Measurements from ENCODE around the gene LAMA5. TPM values are rescaled to one million over a fixed set of nuclear protein-coding genes. Genes with fewer than 3 reads are reported as not detected.

Gene LAMA5
- total and polyA plus RNA-seq, 5 donors from 2014 or later: 0.30 to 0.91 TPM; not detected in 3

DNA sequence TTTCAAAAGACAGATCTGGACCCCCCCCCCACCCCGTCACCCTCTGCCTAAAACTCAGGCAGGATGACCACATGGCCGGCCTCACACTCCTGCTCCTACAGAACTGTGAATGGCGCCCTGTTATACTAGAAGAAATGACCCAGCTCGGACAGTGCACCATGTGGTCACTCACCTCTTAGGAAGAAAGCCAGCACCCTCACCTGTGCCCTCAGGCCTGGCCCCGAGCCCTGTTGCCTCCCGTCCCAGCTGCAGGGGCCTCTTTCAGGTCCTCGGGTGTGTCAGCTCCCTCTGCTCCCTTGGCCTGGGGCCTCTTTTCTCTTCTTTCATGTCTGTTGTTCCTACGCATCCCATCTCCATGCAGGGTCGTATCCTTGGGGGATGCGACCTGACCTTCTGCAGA lies 105.0 kb downstream of the LAMA5 start:
- H3K4me1 Mint-ChIP-seq: peaks cover 0 to 5% (median under 1%) of the 10 kb centered on the region in 4 donors
- peaks cover 28% of the 10 kb centered on the region for H3K36me3 Mint-ChIP-seq
- ATAC-seq (ENCODE audit: low read depth in 2 of 2) (no peak), DNase-seq (no peak)
- no peaks in the 10 kb centered on the region for H3K27me3 Mint-ChIP-seq
- no peaks in the 10 kb centered on the region for H3K9me3 Mint-ChIP-seq
- H3K4me3 Mint-ChIP-seq: no peak overlapping the region
- no peaks in the 10 kb centered on the region for H3K9me3 ChIP-seq (ENCODE audit: control insufficient read depth in 2 of 2, low read length in 2 of 2)
- H3K36me3 ChIP-seq (ENCODE audit: control insufficient read depth, insufficient read depth, low read length): peaks cover 90% of the 10 kb centered on the region
- H3K27me3 ChIP-seq (ENCODE audit: control insufficient read depth, insufficient read depth, low read length): no peaks in the 10 kb centered on the region
- no peaks in the 10 kb centered on the region for H3K4me1 ChIP-seq (ENCODE audit: control insufficient read depth, insufficient read depth, low read length, poor library complexity, severe bottlenecking)
- H3K4me3 ChIP-seq (ENCODE audit: low read depth, low read length): no peak overlapping the region
- no peak overlapping the region for H3K27ac ChIP-seq (ENCODE audit: insufficient read depth, low read length, poor library complexity, severe bottlenecking)
- no peak overlapping the region for H3K27ac Mint-ChIP-seq

GRCh38 chr20:62259294-62259565 lies 107.9 kb downstream of the LAMA5 start:
- H3K27ac Mint-ChIP-seq: no peak overlapping the region
- peaks cover 73% of the 10 kb centered on the region for H3K36me3 ChIP-seq (ENCODE audit: control insufficient read depth, insufficient read depth, low read length)
- peaks cover 21% of the 10 kb centered on the region for H3K36me3 Mint-ChIP-seq
- ATAC-seq (ENCODE audit: low read depth in 2 of 2): no peak
- H3K9me3 Mint-ChIP-seq: no peaks in the 10 kb centered on the region
- no peak overlapping the region for H3K4me3 ChIP-seq (ENCODE audit: low read depth, low read length)
- H3K27me3 Mint-ChIP-seq: no peaks in the 10 kb centered on the region
- no peaks in the 10 kb centered on the region for H3K4me1 ChIP-seq (ENCODE audit: control insufficient read depth, insufficient read depth, low read length, poor library complexity, severe bottlenecking)
- peaks cover 0 to 9% (median 4%) of the 10 kb centered on the region in 4 donors for H3K4me1 Mint-ChIP-seq
- no peaks in the 10 kb centered on the region for H3K9me3 ChIP-seq (ENCODE audit: control insufficient read depth in 2 of 2, low read length in 2 of 2)
- H3K27ac ChIP-seq (ENCODE audit: insufficient read depth, low read length, poor library complexity, severe bottlenecking): no peak overlapping the region
- H3K4me3 Mint-ChIP-seq: no peak overlapping the region
- DNase-seq: no peak
- no peaks in the 10 kb centered on the region for H3K27me3 ChIP-seq (ENCODE audit: control insufficient read depth, insufficient read depth, low read length)

Other genes starting within 250 kb of the LAMA5 start
- gene LSM14B, start 244.8 kb downstream of the LAMA5 start, total RNA-seq: 33.7 TPM
- 1 to 10 TPM in 2 of 4 donors, under 1 TPM in 2; 0.65 to 1.9 (median 1.0) TPM for gene LSM14B, start 244.8 kb downstream of the LAMA5 start, polyA plus RNA-seq
- 172 TPM for gene PSMA7, start 223.9 kb downstream of the LAMA5 start, total RNA-seq
- 100 to 1,000 TPM; 512 to 670 (median 608) TPM for gene PSMA7, start 223.9 kb downstream of the LAMA5 start, polyA plus RNA-seq
- 21.0 TPM for gene SS18L1, start 223.5 kb downstream of the LAMA5 start, total RNA-seq
- gene SS18L1, start 223.5 kb downstream of the LAMA5 start, polyA plus RNA-seq: under 1 TPM; 0.39 to 0.98 (median 0.73) TPM
- gene MTG2, start 184.3 kb downstream of the LAMA5 start, total RNA-seq: 17.5 TPM
- gene MTG2, start 184.3 kb downstream of the LAMA5 start, polyA plus RNA-seq: 10 to 100 TPM; 18.7 to 23.6 (median 20.4) TPM
- gene HRH3, start 147.0 kb downstream of the LAMA5 start, total RNA-seq: not detected
- not detected for gene HRH3, start 147.0 kb downstream of the LAMA5 start, polyA plus RNA-seq
- gene OSBPL2, start 128.8 kb downstream of the LAMA5 start, total RNA-seq: 85.2 TPM
- gene OSBPL2, start 128.8 kb downstream of the LAMA5 start, polyA plus RNA-seq: 10 to 100 TPM; 19.3 to 23.3 (median 22.0) TPM
- 67.9 TPM for gene ADRM1, start 64.3 kb downstream of the LAMA5 start, total RNA-seq
- gene ADRM1, start 64.3 kb downstream of the LAMA5 start, polyA plus RNA-seq: 100 to 1,000 TPM in 3 of 4 donors, 10 to 100 TPM in 1; 89.4 to 117 (median 103) TPM
- gene RPS21, start 19.8 kb upstream of the LAMA5 start, total RNA-seq: 1,991 TPM
- gene RPS21, start 19.8 kb upstream of the LAMA5 start, polyA plus RNA-seq: 1,000 to 10,000 TPM; 1,945 to 3,094 (median 2,628) TPM
- 7.0 TPM for gene CABLES2, start 40.0 kb upstream of the LAMA5 start, total RNA-seq
- 1 to 10 TPM in 2 of 4 donors, under 1 TPM in 2; 0.49 to 1.7 (median 1.1) TPM for gene CABLES2, start 40.0 kb upstream of the LAMA5 start, polyA plus RNA-seq
- not detected for gene RBBP8NL, start 60.2 kb upstream of the LAMA5 start, total RNA-seq
- gene RBBP8NL, start 60.2 kb upstream of the LAMA5 start, polyA plus RNA-seq: not detected
- not detected for gene GATA5, start 108.7 kb upstream of the LAMA5 start, total RNA-seq
- gene GATA5, start 108.7 kb upstream of the LAMA5 start, polyA plus RNA-seq: not detected

Data from CD4-positive, CD25-positive, alpha-beta regulatory T cell (primary cell).